ENCODE data around the gene EXOC6B.
"Not testable (repeated sequence)": the region's sequence is repeated elsewhere in the genome, so short reads cannot be mapped to it uniquely, and the experiment has no call there.

The EXOC6B gene

DNA sequence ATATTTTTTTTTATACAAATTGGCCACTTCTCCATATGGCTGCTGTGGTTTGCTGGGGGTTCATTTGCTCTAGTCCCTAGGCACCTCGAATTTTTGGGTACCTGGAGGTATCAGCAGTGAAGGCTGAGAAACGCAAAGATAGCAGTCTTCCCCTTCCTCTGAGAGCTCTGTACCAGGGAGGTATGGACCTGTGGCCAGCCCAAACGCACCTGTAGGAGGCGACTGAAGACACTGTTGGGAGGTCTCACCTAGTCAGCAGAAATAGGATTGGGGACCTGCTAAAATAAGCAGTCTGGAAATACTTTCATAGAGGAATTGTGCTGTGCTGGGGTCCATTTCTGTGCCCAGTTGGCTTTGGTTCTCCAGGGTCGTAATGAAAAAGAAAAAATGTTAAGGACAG, 385.9 kb downstream of the EXOC6B start:
- H3K27ac ChIP-seq = no peak overlapping the region
- no peaks in the 10 kb centered on the region for H3K9me3 ChIP-seq (ENCODE audit: severe bottlenecking)
- TF ChIP-seq, protein P1, sequence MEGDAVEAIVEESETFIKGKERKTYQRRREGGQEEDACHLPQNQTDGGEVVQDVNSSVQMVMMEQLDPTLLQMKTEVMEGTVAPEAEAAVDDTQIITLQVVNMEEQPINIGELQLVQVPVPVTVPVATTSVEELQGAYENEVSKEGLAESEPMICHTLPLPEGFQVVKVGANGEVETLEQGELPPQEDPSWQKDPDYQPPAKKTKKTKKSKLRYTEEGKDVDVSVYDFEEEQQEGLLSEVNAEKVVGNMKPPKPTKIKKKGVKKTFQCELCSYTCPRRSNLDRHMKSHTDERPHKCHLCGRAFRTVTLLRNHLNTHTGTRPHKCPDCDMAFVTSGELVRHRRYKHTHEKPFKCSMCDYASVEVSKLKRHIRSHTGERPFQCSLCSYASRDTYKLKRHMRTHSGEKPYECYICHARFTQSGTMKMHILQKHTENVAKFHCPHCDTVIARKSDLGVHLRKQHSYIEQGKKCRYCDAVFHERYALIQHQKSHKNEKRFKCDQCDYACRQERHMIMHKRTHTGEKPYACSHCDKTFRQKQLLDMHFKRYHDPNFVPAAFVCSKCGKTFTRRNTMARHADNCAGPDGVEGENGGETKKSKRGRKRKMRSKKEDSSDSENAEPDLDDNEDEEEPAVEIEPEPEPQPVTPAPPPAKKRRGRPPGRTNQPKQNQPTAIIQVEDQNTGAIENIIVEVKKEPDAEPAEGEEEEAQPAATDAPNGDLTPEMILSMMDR (IDR thresholded peaks at IDR 0.05; ENCODE audit: low read depth, low read length) = no peak
- no peak for DNase-seq
- no peaks in the 10 kb centered on the region for H3K27me3 ChIP-seq (ENCODE audit: insufficient read depth, low read depth, severe bottlenecking)
- no peaks in the 10 kb centered on the region for H3K36me3 ChIP-seq
- no peak overlapping the region for H3K4me3 ChIP-seq (ENCODE audit: low read depth, low read length)

DNA sequence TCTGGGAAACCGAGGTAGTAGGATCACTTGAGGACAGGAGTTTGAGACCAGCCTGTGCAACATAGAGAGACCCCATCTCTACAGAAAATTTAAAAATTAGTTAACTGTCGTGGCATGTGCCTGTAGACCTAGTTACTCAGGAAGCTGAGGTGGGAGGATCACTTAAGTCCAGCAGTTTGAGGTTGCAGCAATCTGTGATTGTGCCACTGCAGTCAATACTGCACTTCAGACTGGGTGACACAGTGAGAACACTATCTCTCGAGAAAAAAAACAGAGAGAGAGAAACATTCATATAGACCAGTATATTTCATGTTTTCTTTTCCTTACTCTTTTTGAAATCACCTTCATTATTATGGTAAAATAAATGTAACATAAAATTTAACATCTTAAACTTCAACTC, 387.5 kb downstream of the EXOC6B start:
- no peak for DNase-seq
- TF ChIP-seq, protein P1 (IDR thresholded peaks at IDR 0.05; ENCODE audit: low read depth, low read length) = no peak
- no peak overlapping the region for H3K4me3 ChIP-seq (ENCODE audit: low read depth, low read length)
- H3K27ac ChIP-seq = no peak overlapping the region
- H3K27me3 ChIP-seq (ENCODE audit: insufficient read depth, low read depth, severe bottlenecking) = no peaks in the 10 kb centered on the region
- H3K36me3 ChIP-seq = no peaks in the 10 kb centered on the region
- H3K9me3 ChIP-seq (ENCODE audit: severe bottlenecking) = no peaks in the 10 kb centered on the region

DNA sequence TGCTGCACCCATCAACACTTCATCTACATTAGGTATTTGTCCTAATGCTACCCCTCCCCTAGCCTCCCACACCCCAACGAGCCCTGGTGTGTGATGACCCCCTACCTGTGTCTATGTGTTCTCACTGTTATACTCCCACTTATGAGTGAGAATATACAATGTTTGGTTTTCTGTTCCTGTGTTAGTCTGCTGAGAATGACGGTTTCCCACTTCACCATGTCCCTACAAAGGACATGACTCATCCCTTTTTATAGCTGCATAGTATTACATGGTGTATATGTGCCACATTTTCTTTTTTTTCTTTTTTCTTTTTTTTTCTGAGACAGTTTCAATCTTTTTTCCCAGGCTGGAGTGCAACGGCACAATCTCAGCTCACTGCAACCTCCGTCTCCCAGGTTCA, 394.1 kb downstream of the EXOC6B start:
- Histone ChIP-seq H3K36me3 (no peaks in the 10 kb centered on the region), H3K9me3 (ENCODE audit: severe bottlenecking) (no peaks in the 10 kb centered on the region), H3K27me3 (ENCODE audit: insufficient read depth, low read depth, severe bottlenecking) (no peaks in the 10 kb centered on the region), H3K4me3 (ENCODE audit: low read depth, low read length) (no peak overlapping the region), H3K27ac (no peak overlapping the region)
- DNase-seq = no peak
- TF ChIP-seq, protein P1 (IDR thresholded peaks at IDR 0.05; ENCODE audit: low read depth, low read length) = no peak

DNA sequence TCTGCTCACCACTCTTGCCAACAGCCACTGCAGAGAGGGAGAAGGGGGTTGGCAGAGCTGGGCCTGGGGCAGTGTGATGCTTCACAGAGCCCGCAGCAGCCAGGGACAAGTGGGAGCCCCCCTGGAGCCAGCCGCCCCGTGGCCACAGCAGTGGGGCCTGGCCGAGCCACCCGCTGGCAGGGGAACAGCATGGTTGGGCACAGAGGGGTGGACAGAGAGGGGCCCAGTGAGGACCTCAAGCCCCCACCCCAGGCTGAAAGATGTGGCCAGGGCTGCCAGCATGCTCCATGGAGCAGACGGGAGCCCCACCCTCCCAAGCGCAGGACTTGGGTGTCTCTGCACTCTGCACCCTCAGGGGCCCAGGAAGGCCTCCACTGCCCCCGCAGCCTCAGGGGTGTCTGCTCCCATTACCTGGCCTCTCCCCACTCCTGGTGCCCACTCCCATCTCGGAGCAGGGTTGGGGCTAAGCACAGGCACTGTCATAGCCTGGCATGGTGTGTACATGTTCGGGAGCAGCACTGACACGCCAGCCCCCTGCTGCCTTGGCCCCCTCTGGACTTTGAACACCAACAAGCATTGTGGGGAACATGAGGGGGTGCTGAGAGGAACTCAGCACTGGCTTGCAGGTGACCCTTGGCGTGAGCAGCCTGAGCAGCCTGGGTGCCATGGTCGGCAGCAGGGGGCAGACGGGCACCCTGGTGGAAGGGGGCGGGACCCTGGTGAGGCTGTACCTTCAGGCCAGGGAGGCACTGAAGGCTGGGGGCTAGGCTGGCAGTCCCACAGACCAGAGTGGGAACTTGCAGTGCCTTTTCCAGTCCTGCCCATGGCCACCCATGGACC, 398.6 kb downstream of the EXOC6B start:
- Histone ChIP-seq H3K27me3 (ENCODE audit: insufficient read depth, low read depth, severe bottlenecking) (no peaks in the 10 kb centered on the region), H3K4me3 (ENCODE audit: low read depth, low read length) (no peak overlapping the region), H3K36me3 (no peaks in the 10 kb centered on the region), H3K9me3 (ENCODE audit: severe bottlenecking) (no peaks in the 10 kb centered on the region), H3K27ac (no peak overlapping the region)
- DNase-seq = no peak
- TF ChIP-seq, protein P1 (IDR thresholded peaks at IDR 0.05; ENCODE audit: low read depth, low read length) = no peak

DNA sequence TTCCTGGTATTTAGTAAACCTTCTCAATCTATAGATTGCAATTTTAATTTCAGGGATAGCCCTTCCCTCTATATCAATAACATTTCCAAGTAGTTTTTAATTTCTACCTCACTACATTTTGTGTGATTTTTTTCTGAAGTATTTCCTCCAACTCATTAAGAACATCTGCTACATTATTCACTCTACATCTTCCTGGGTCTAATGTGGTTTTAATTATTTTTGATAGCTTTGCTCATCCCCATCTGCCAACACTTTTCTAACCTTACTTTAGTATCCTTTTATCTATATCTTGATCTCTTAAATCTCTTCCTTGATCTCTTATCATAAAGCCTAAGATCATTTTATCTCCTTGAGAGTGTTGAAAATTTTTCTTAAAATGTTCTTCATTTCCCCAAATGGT, 399.8 kb downstream of the EXOC6B start:
- no peak overlapping the region for H3K4me3 ChIP-seq (ENCODE audit: low read depth, low read length)
- no peaks in the 10 kb centered on the region for H3K27me3 ChIP-seq (ENCODE audit: insufficient read depth, low read depth, severe bottlenecking)
- TF ChIP-seq, protein P1 (IDR thresholded peaks at IDR 0.05; ENCODE audit: low read depth, low read length) = no peak
- peaks cover 2% of the 10 kb centered on the region for H3K9me3 ChIP-seq (ENCODE audit: severe bottlenecking)
- H3K27ac ChIP-seq = no peak overlapping the region
- DNase-seq = no peak
- H3K36me3 ChIP-seq = no peaks in the 10 kb centered on the region

DNA sequence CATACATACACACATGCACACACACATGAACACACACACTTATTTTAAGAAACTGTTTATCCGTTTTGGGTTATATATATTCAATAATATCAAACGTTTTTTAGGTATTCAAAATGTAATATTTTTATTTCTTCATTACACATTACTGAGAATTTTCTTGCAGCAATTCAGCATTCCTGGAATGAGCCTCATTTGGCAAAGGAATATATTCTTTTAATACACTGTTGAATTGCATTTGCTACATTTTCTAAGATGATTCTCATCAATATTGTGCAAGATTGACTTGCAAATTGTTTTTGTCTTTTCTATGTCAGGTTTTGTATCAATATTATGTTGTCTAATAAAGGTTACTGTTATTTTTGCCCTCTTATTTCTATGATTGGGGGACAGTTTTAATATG, 402.1 kb downstream of the EXOC6B start:
- H3K27me3 ChIP-seq (ENCODE audit: insufficient read depth, low read depth, severe bottlenecking) = no peaks in the 10 kb centered on the region
- H3K9me3 ChIP-seq (ENCODE audit: severe bottlenecking) = peaks cover 8% of the 10 kb centered on the region
- no peak overlapping the region for H3K27ac ChIP-seq
- no peak for DNase-seq
- no peaks in the 10 kb centered on the region for H3K36me3 ChIP-seq
- TF ChIP-seq, protein P1 (IDR thresholded peaks at IDR 0.05; ENCODE audit: low read depth, low read length) = no peak
- H3K4me3 ChIP-seq (ENCODE audit: low read depth, low read length) = no peak overlapping the region

DNA sequence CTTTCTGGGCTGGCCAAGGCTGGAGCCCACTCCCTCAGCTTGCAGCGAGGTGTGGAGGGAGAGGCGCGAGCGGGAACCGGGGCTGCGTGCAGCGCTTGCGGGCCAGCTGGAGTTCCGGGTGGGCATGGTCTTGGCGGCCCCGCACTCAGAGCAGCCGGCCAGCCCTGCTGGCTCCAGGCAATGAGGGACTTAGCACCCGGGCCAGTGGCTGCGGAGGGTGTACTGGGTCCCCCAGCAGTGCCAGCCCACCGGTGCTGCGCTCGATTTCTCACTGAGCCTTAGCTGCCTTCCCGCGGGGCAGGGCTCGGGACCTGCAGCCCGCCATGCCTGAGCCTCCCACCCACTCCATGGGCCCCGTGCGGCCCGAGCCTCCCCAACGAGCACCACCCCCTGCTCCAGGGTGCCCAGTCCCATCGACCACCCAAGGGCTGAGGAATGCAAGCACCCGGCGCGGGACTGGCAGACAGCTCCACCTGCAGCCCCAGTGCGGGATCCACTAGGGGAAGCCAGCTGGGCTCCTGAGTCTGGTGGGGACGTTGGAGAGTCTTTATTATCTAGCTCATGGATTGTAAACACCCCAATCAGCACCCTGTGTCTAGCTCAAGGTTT, 404.0 kb downstream of the EXOC6B start:
- not testable (repeated sequence) for H3K27me3 ChIP-seq (ENCODE audit: insufficient read depth, low read depth, severe bottlenecking); H3K36me3 ChIP-seq; H3K27ac ChIP-seq; H3K9me3 ChIP-seq (ENCODE audit: severe bottlenecking); DNase-seq; H3K4me3 ChIP-seq (ENCODE audit: low read depth, low read length)
